ENCODE results near the gene WWC1. TPM values are rescaled to one million over a fixed set of nuclear protein-coding genes. Genes with fewer than 3 reads are reported as not detected.

The WWC1 gene
- total RNA-seq, 3 donors from 2014 or later: 14.7 to 37.0 (median 17.2) TPM

DNA sequence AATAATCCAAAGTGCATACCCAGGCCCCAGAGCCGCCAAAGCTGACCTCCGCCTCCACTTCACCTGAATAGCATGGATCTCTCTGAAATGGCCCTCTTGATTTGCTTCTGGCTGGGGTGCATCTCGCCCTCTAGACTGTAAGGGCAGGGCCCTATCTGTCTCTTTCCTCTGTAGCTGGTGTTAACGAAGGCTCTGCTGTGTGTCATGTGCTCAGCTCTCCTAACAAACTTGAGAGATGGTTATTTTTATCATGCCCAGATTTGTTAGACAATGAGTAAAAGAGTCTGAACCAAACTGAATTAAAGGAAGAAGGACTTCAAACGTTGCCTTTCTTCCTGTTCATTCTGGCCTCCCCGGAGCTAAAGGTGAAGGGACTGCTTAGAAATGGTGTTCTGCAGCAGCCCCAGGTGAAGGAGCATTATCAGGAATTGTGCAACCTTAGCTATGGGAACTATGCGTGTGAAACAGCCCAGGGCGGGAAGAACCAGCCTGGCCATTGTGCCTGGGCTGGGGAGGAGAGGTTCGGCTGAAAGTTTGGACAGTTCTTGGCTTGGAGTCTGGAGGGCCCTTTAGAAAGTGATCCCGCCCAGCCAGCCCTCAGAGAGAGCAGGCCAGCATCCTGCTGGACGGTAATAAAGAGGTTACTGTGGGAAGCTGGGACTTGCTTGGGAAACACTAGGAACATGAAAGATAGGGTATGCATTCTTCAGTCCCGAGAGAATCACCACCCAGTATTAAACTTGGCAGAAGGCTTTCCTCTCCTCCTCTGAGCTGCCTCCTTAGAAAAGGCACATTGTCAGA, 73.5 kb downstream of the WWC1 start:
- Histone ChIP-seq H3K36me3 (ENCODE audit: low read depth) (no peaks in the 10 kb centered on the region), H3K4me3 (no peak overlapping the region), H3K4me1 (ENCODE audit: low read depth) (peaks cover 8% of the 10 kb centered on the region), H3K9me3 (no peaks in the 10 kb centered on the region)
- TF ChIP-seq CTCF (IDR thresholded peaks at IDR 0.05): no peak
- intact Hi-C loops (cut with DNase I, micrococcal nuclease): no loop called here
- DNase-seq: peak in 1 of 3 donors; percentile 32
- peak; percentile 49 for ATAC-seq

- Histone ChIP-seq H3K4me3 (no peak overlapping the region), H3K4me1 (ENCODE audit: low read depth) (peaks cover 8% of the 10 kb centered on the region), H3K36me3 (ENCODE audit: low read depth) (no peaks in the 10 kb centered on the region), H3K9me3 (no peaks in the 10 kb centered on the region)
- DNase-seq: peak; percentile 57 to 80 (median 68)
- ATAC-seq: peak; percentile 75
- TF ChIP-seq CTCF (IDR thresholded peaks at IDR 0.05): peak; percentile 17
- intact Hi-C loops (cut with DNase I, micrococcal nuclease): no loop called here
These were observed 74.2 kb downstream of the WWC1 start for GRCh38 chr5:168365581-168366081.

GRCh38 chr5:168366116-168366515, 74.7 kb downstream of the WWC1 start:
- no peak for TF ChIP-seq CTCF (IDR thresholded peaks at IDR 0.05)
- ATAC-seq (no peak), DNase-seq (no peak)
- H3K9me3 ChIP-seq: no peaks in the 10 kb centered on the region
- no peaks in the 10 kb centered on the region for H3K36me3 ChIP-seq (ENCODE audit: low read depth)
- H3K4me3 ChIP-seq: no peak overlapping the region
- peaks cover 8% of the 10 kb centered on the region for H3K4me1 ChIP-seq (ENCODE audit: low read depth)
- intact Hi-C loops (cut with DNase I, micrococcal nuclease): no loop called here

DNA sequence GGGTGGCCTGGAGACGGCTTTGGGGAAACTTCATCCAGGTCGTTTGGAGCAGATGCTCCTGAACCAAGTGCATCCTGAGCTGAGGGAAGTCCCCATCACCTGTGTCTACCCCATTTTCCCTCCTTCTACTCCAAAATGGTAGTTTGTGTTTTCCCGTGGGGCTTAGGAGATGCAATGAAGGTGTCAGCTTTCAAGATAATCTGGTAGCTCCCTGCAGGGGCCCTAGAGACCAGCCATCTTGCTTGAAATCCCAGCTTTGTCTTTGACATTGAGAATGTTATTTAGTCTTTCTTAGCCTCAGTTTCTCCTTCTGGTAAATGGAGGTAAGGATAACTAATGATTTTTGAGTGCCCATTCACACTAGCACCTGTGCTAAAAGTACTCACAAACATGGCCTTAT, 77.4 kb downstream of the WWC1 start:
- no peaks in the 10 kb centered on the region for H3K9me3 ChIP-seq
- no peak for TF ChIP-seq CTCF (IDR thresholded peaks at IDR 0.05)
- DNase-seq (no peak), ATAC-seq (no peak)
- no peaks in the 10 kb centered on the region for H3K36me3 ChIP-seq (ENCODE audit: low read depth)
- intact Hi-C loops (cut with DNase I, micrococcal nuclease): no loop called here
- H3K4me1 ChIP-seq (ENCODE audit: low read depth): no peaks in the 10 kb centered on the region
- H3K4me3 ChIP-seq: no peak overlapping the region

- ATAC-seq: peak; percentile 35
- no peaks in the 10 kb centered on the region for H3K4me1 ChIP-seq (ENCODE audit: low read depth)
These were observed 79.4 kb downstream of the WWC1 start for GRCh38 chr5:168370831-168371230.

More at GRCh38 chr5:168370831-168371230, 79.4 kb downstream of the WWC1 start:
- intact Hi-C loops (cut with DNase I, micrococcal nuclease): no loop called here
- no peaks in the 10 kb centered on the region for H3K36me3 ChIP-seq (ENCODE audit: low read depth)
- H3K4me3 ChIP-seq: no peak overlapping the region
- H3K9me3 ChIP-seq: no peaks in the 10 kb centered on the region
- no peak for DNase-seq
- TF ChIP-seq CTCF (IDR thresholded peaks at IDR 0.05): no peak
